Fibroblast of lung (primary cell): ENCODE data around the gene SLC39A8. TPM values are rescaled to one million over a fixed set of nuclear protein-coding genes. Genes with fewer than 3 reads are reported as not detected.
"Not testable (repeated sequence)": the region's sequence is repeated elsewhere in the genome, so short reads cannot be mapped to it uniquely, and the experiment has no call there.

Source experiments
- DNase-seq, 2 donors: peaks; one replicate each; pipeline versions ENCODE4 v3.0.0 to v3.0.0-alpha.2; 2010; ENCODE audit warnings: low read depth in 2 of 2
- H2AFZ ChIP-seq: 2 replicates; pipeline ENCODE4 v1.5.1; 2012; ENCODE audit warnings: low read length, control low read depth, inconsistent platforms
- H3K27ac ChIP-seq: 2 replicates; pipeline ENCODE4 v1.5.1; 2011; ENCODE audit warnings: low read length, control low read depth; ENCODE audit not compliant: insufficient read depth
- H3K27me3 ChIP-seq: 2 replicates; pipeline ENCODE4 v1.5.1; 2011; ENCODE audit warnings: mild to moderate bottlenecking, low read length; ENCODE audit not compliant: control insufficient read depth, insufficient read depth
- H3K36me3 ChIP-seq: 2 replicates; pipeline ENCODE4 v1.5.1; 2011; ENCODE audit warnings: low read length; ENCODE audit not compliant: control insufficient read depth, insufficient read depth
- H3K4me1 ChIP-seq: 2 replicates; pipeline ENCODE4 v1.5.1; 2011; ENCODE audit warnings: low read length; ENCODE audit not compliant: control insufficient read depth, insufficient read depth; ENCODE audit errors: extremely low read depth
- H3K4me2 ChIP-seq: 2 replicates; pipeline ENCODE4 v1.5.1; 2011; ENCODE audit warnings: low read length, control low read depth; ENCODE audit not compliant: insufficient read depth; ENCODE audit errors: extremely low read depth
- H3K4me3 ChIP-seq, 4 experiments: fragments of 200-600 bp in 1 of 4; sonication (generic) in 1 of 4; replicated peaks in 1 of 4; 2 replicates each; pipeline ENCODE4 v1.5.1; 2011 to 2016; ENCODE audit warnings: low read length in 4 of 4, low read depth in 3 of 4, mild to moderate bottlenecking in 3 of 4, control low read depth in 2 of 4, inconsistent platforms in 1 of 4, mixed read lengths in 1 of 4; ENCODE audit not compliant: insufficient read depth in 1 of 4; ENCODE audit errors: control extremely low read depth in 1 of 4
- H3K79me2 ChIP-seq: 2 replicates; pipeline ENCODE4 v1.5.1; 2012; ENCODE audit warnings: mild to moderate bottlenecking, low read length, inconsistent platforms; ENCODE audit not compliant: control insufficient read depth, insufficient read depth
- H3K9ac ChIP-seq: 2 replicates; pipeline ENCODE4 v1.5.1; 2011; ENCODE audit warnings: mild to moderate bottlenecking, low read length, control low read depth; ENCODE audit not compliant: insufficient read depth
- H3K9me3 ChIP-seq: 2 replicates; pipeline ENCODE4 v1.5.1; 2012; ENCODE audit warnings: low read depth, low read length; ENCODE audit not compliant: control insufficient read depth, insufficient read depth
- H4K20me1 ChIP-seq: 2 replicates; pipeline ENCODE4 v1.5.1; 2011; ENCODE audit warnings: low read length; ENCODE audit not compliant: control insufficient read depth, insufficient read depth; ENCODE audit errors: extremely low read depth
- CTCF ChIP-seq, 2 donors: IDR thresholded peaks in 1 of 2; conservative IDR thresholded peaks in 1 of 2; 1 replicate in 1 of 2; 2 replicates in 1 of 2; pipeline ENCODE4 v1.5.1; 2011 to 2012; ENCODE audit warnings: low read length in 2 of 2, control low read depth in 1 of 2, inconsistent platforms in 1 of 2, low read depth in 1 of 2, mild to moderate bottlenecking in 1 of 2
- EZH2 ChIP-seq: IDR thresholded peaks from 2 replicates; pipeline ENCODE4 v1.5.1; 2012; ENCODE audit warnings: low read length, control low read depth, mild to moderate bottlenecking; ENCODE audit errors: missing control alignments
- polyA plus RNA-seq, 2 donors: library from polyadenylated mRNA; depleted of rRNA in 1 of 2; stranded (reverse) in 1 of 2; unstranded in 1 of 2; fragments of >200 nt; gene quantifications; 2 replicates each; pipeline ENCODE4 v1.2.1, GENCODE V29; 2011 to 2012; ENCODE audit warnings: missing spikeins in 1 of 2
- total RNA-seq: library from RNA; depleted of rRNA; stranded (reverse); fragments of >200 nt; gene quantifications from 2 replicates; pipeline ENCODE4 v1.2.1, GENCODE V29; 2014

The SLC39A8 gene
- total and polyA plus RNA-seq, 2 donors (not counting 1 experiment from before 2014, with no cell fraction given) = 0.72 to 4.5 TPM

GRCh38 chr4:102362922-102363432 is 17.7 kb upstream of the SLC39A8 start:
- Histone ChIP-seq H3K79me2 (no peaks in the 10 kb centered on the region), H3K4me3 (no peak overlapping the region), H2AFZ (no peak overlapping the region), H3K27me3 (no peaks in the 10 kb centered on the region), H3K27ac (no peak overlapping the region), H3K36me3 (no peaks in the 10 kb centered on the region), H3K9me3 (no peaks in the 10 kb centered on the region), H3K4me1 (no peaks in the 10 kb centered on the region), H3K4me2 (no peak overlapping the region), H3K9ac (no peak overlapping the region), H4K20me1 (no peaks in the 10 kb centered on the region)
- DNase-seq = no peak
- TF ChIP-seq CTCF (conservative IDR thresholded peaks at IDR 0.05 in 1 of 2, IDR thresholded peaks at IDR 0.05 in 1 of 2; ENCODE audit: low read depth in 1 of 2, low read length in 2 of 2) (no peak), EZH2 (no peak)

GRCh38 chr4:102358128-102358527 is 12.8 kb upstream of the SLC39A8 start:
- Histone ChIP-seq H3K9ac (no peak overlapping the region), H2AFZ (no peak overlapping the region), H3K79me2 (no peaks in the 10 kb centered on the region), H3K4me1 (no peaks in the 10 kb centered on the region), H3K27ac (no peak overlapping the region), H3K4me3 (no peak overlapping the region), H3K36me3 (no peaks in the 10 kb centered on the region), H3K4me2 (no peak overlapping the region), H3K9me3 (no peaks in the 10 kb centered on the region), H4K20me1 (no peaks in the 10 kb centered on the region), H3K27me3 (no peaks in the 10 kb centered on the region)
- DNase-seq = no peak
- TF ChIP-seq CTCF (conservative IDR thresholded peaks at IDR 0.05 in 1 of 2, IDR thresholded peaks at IDR 0.05 in 1 of 2; ENCODE audit: low read depth in 1 of 2, low read length in 2 of 2) (no peak), EZH2 (no peak)

- not testable (repeated sequence) for H3K9ac ChIP-seq, H3K79me2 ChIP-seq, H3K9me3 ChIP-seq, H3K27me3 ChIP-seq, H2AFZ ChIP-seq, H3K4me2 ChIP-seq, H3K4me3 ChIP-seq, H3K4me1 ChIP-seq, H3K27ac ChIP-seq, H3K36me3 ChIP-seq, DNase-seq, H4K20me1 ChIP-seq
Observed at GRCh38 chr4:102357637-102358036, 12.4 kb upstream of the SLC39A8 start.
